IMR-90 (cell line): ENCODE data around the gene CSF1. TPM values are rescaled to one million over a fixed set of nuclear protein-coding genes. Genes with fewer than 3 reads are reported as not detected.

Experiments
- ATAC-seq: fragments of 200-7000 bp; cut with Tn5 transposase; 2 replicates; pipeline ENCODE4 v1.9.1; 2020; ENCODE audit warnings: low read depth, mild to moderate bottlenecking, moderate library complexity
- BruUV-seq: library from RNA; stranded (reverse); fragments of 400-500 nt; replicated peaks from 2 replicates; lab custom pipeline; 2021; lab: Mats Ljungman, UMichigan
- CTCF ChIA-PET: fragments of 300-600 bp; formaldehyde crosslinking; extraction: SDS; loops from one replicate; lab custom pipeline; 2021; ENCODE audit warnings: antibody characterized with exemption; lab: Yijun Ruan, JAX
- POLR2A ChIA-PET: fragments of 300-600 bp; sonication (Branson Sonifier 250); formaldehyde crosslinking; loops from one replicate; lab custom pipeline; 2022; ENCODE audit warnings: antibody characterized with exemption; ENCODE audit not compliant: unreplicated experiment; lab: Charles Lee
- DNase-seq: peaks from one replicate; pipeline ENCODE4 v3.0.0; 2013
- H2AFZ ChIP-seq: replicated peaks from 2 replicates; pipeline ENCODE3; 2013; ENCODE audit warnings: low read length, mild to moderate bottlenecking; ENCODE audit not compliant: poor library complexity
- H2AK5ac ChIP-seq: 2 replicates; pipeline ENCODE4 v1.6.1; 2013; ENCODE audit warnings: low read depth, low read length, inconsistent platforms
- H2AK9ac ChIP-seq: replicated peaks from 2 replicates; pipeline ENCODE3; 2013; ENCODE audit warnings: mild to moderate bottlenecking, low read depth, low read length, moderate library complexity; ENCODE audit not compliant: poor library complexity
- H2BK120ac ChIP-seq: 2 replicates; pipeline ENCODE4 v1.6.1; 2013; ENCODE audit warnings: low read depth, low read length, inconsistent platforms
- H2BK15ac ChIP-seq: 3 replicates; pipeline ENCODE4 v1.6.1; 2013; ENCODE audit warnings: low read depth, low read length, inconsistent platforms
- H2BK20ac ChIP-seq: 2 replicates; pipeline ENCODE4 v1.6.1; 2013; ENCODE audit warnings: low read depth, mild to moderate bottlenecking, inconsistent platforms, low read length, moderate library complexity
- H2BK5ac ChIP-seq: 2 replicates; pipeline ENCODE4 v1.6.1; 2013; ENCODE audit warnings: mild to moderate bottlenecking, low read depth, low read length, inconsistent platforms; ENCODE audit not compliant: poor library complexity, severe bottlenecking
- H3K14ac ChIP-seq: replicated peaks from 2 replicates; pipeline ENCODE4 v1.6.1; 2013; ENCODE audit warnings: low read depth, low read length, inconsistent platforms
- H3K18ac ChIP-seq: 2 replicates; pipeline ENCODE4 v1.6.1; 2013; ENCODE audit warnings: low read depth, low read length, control low read depth
- H3K23ac ChIP-seq: 2 replicates; pipeline ENCODE4 v1.6.1; 2013; ENCODE audit warnings: low read depth, low read length, inconsistent platforms
- H3K27ac ChIP-seq: 2 replicates; pipeline ENCODE4 v1.5.1; 2013; ENCODE audit warnings: mild to moderate bottlenecking, control low read depth, low read length; ENCODE audit not compliant: insufficient read depth
- H3K27me3 ChIP-seq: 2 replicates; pipeline ENCODE4 v1.6.1; 2013; ENCODE audit warnings: low read length; ENCODE audit not compliant: control insufficient read depth, insufficient read depth
- H3K36me3 ChIP-seq: 2 replicates; pipeline ENCODE4 v1.6.1; 2013; ENCODE audit warnings: low read length, mixed read lengths; ENCODE audit not compliant: control insufficient read depth, insufficient read depth
- H3K4ac ChIP-seq: 2 replicates; pipeline ENCODE4 v1.6.1; 2013; ENCODE audit warnings: low read depth, low read length, inconsistent platforms
- H3K4me1 ChIP-seq: 2 replicates; pipeline ENCODE4 v1.6.1; 2013; ENCODE audit warnings: low read length, mixed read lengths; ENCODE audit not compliant: control insufficient read depth, insufficient read depth
- H3K4me2 ChIP-seq: 2 replicates; pipeline ENCODE4 v1.6.1; 2013; ENCODE audit warnings: low read depth, mild to moderate bottlenecking, control low read depth, low read length, moderate library complexity
- H3K4me3 ChIP-seq: 2 replicates; pipeline ENCODE4 v1.5.1; 2013; ENCODE audit warnings: low read depth, mild to moderate bottlenecking, control low read depth, low read length, moderate library complexity; ENCODE audit not compliant: insufficient read depth
- H3K56ac ChIP-seq: 2 replicates; pipeline ENCODE4 v1.6.1; 2013; ENCODE audit warnings: low read length, inconsistent platforms; ENCODE audit not compliant: insufficient read depth; ENCODE audit errors: extremely low read depth
- H3K79me1 ChIP-seq, 2 experiments: 2 replicates each; pipeline ENCODE4 v1.6.1; 2013; ENCODE audit warnings: low read length in 2 of 2, inconsistent platforms in 1 of 2, low read depth in 1 of 2
- H3K9ac ChIP-seq: 2 replicates; pipeline ENCODE4 v1.6.1; 2013; ENCODE audit warnings: low read depth, low read length, control low read depth
- H3K9me1 ChIP-seq: 2 replicates; pipeline ENCODE4 v1.6.1; 2013; ENCODE audit warnings: low read length, inconsistent platforms; ENCODE audit not compliant: insufficient read depth
- H3K9me3 ChIP-seq: 2 replicates; pipeline ENCODE4 v1.6.1; 2013; ENCODE audit warnings: low read length; ENCODE audit not compliant: control insufficient read depth, insufficient read depth
- H4K20me1 ChIP-seq: 2 replicates; pipeline ENCODE4 v1.6.1; 2013; ENCODE audit warnings: low read length, inconsistent platforms; ENCODE audit not compliant: insufficient read depth
- H4K5ac ChIP-seq: 2 replicates; pipeline ENCODE4 v1.6.1; 2013; ENCODE audit warnings: mild to moderate bottlenecking, low read depth, low read length, control low read depth
- H4K8ac ChIP-seq, 2 experiments: 2 replicates each; pipeline ENCODE4 v1.6.1; 2013; ENCODE audit warnings: low read depth in 2 of 2, low read length in 2 of 2, control low read depth in 1 of 2, inconsistent platforms in 1 of 2
- H4K91ac ChIP-seq: 2 replicates; pipeline ENCODE4 v1.6.1; 2013; ENCODE audit warnings: low read depth, low read length, inconsistent platforms; ENCODE audit not compliant: insufficient read depth
- BHLHE40 ChIP-seq: fragments of 150-350 bp; IDR thresholded peaks from 2 replicates; pipeline ENCODE4 v1.6.1; 2016; ENCODE audit warnings: mild to moderate bottlenecking, low read depth, low read length
- CEBPB ChIP-seq: IDR thresholded peaks from 2 replicates; pipeline ENCODE4 v1.6.1; 2012; ENCODE audit warnings: low read depth, low read length, improper control_type of control experiment
- CHD1 ChIP-seq: IDR thresholded peaks from 2 replicates; pipeline ENCODE4 v1.6.1; 2012; ENCODE audit warnings: low read depth, low read length, improper control_type of control experiment
- MAFK ChIP-seq: IDR thresholded peaks from 2 replicates; pipeline ENCODE4 v1.6.1; 2012; ENCODE audit warnings: low read depth, low read length, improper control_type of control experiment
- MAZ ChIP-seq: IDR thresholded peaks from 2 replicates; pipeline ENCODE4 v1.6.1; 2012; ENCODE audit warnings: low read depth, mild to moderate bottlenecking, low read length, improper control_type of control experiment, moderate library complexity, borderline replicate concordance
- MXI1 ChIP-seq: IDR thresholded peaks from 2 replicates; pipeline ENCODE4 v1.6.1; 2012; ENCODE audit warnings: low read depth, mild to moderate bottlenecking, low read length, moderate library complexity, borderline replicate concordance
- NFE2L2 ChIP-seq: fragments of 150-350 bp; IDR thresholded peaks from 2 replicates; pipeline ENCODE4 v1.6.1; 2016; ENCODE audit warnings: low read depth, mild to moderate bottlenecking, low read length
- POLR2A ChIP-seq: IDR thresholded peaks from 2 replicates; pipeline ENCODE4 v1.6.1; 2012; ENCODE audit warnings: mild to moderate bottlenecking, low read depth, low read length
- RAD21 ChIP-seq: IDR thresholded peaks from 2 replicates; pipeline ENCODE4 v1.6.1; 2012; ENCODE audit warnings: low read length, improper control_type of control experiment
- RFX5 ChIP-seq: IDR thresholded peaks from 2 replicates; pipeline ENCODE4 v1.8.0; 2012; ENCODE audit warnings: low read depth, mild to moderate bottlenecking, low read length, moderate library complexity
- WGBS, 2 experiments: methylation state at CpG; one replicate each; pipeline versions ENCODE4 v1.1.5 to v1.1.7; 2013; ENCODE audit warnings: missing lambda C conversion rate in 2 of 2; ENCODE audit not compliant: insufficient read length in 1 of 2; ENCODE audit errors: extremely low coverage in 2 of 2; 5-methylcytosine and 5-hydroxymethylcytosine counted together
- dilution Hi-C: fragments of 300-500 bp; cut with HindIII; formaldehyde crosslinking; loops from one replicate; pipeline ENCODE4 v1.14.3; 2018; ENCODE audit warnings: low sequenced_read_pairs; ENCODE audit not compliant: unreplicated experiment
- in situ Hi-C: fragments of 300-500 bp; cut with MboI; formaldehyde crosslinking; loops from 3 replicates; pipeline ENCODE4 v1.14.3; 2019; ENCODE audit warnings: low sequenced_read_pairs, inconsistent platforms, mixed read lengths
- intact Hi-C: fragments of 100-400 bp; cut with micrococcal nuclease; formaldehyde crosslinking; loops from 2 replicates; pipeline ENCODE4 v1.10.0; 2022
- polyA plus RNA-seq, 3 experiments: library from polyadenylated mRNA; depleted of rRNA; stranded (reverse); fragments of >200 nt; gene quantifications; 2 replicates each; pipeline ENCODE4 v1.2.3, GENCODE V29; 2012; ENCODE audit warnings: low replicate concordance in 1 of 3
- total RNA-seq: library from RNA; depleted of rRNA; stranded (reverse); fragments of >200 nt; gene quantifications from 2 replicates; pipeline ENCODE4 v1.2.3, GENCODE V29; 2012
- TF ChIP-seq, protein P1 (sequence below): conservative IDR thresholded peaks from 2 replicates; pipeline ENCODE4 v1.5.1; 2012; ENCODE audit warnings: mild to moderate bottlenecking, low read depth, low read length, improper control_type of control experiment

CSF1 gene
- total and polyA plus RNA-seq, 2 of the 4 experiments (the other 2 are of a cell fraction), result 14.3 to 22.0 TPM

GRCh38 chr1:109909561-109909960 lies 1.1 kb upstream of the CSF1 start:
- ChIA-PET POLR2A (no interaction called here), CTCF (no interaction called here)
- H2BK20ac ChIP-seq, result no peak overlapping the region; the same call in 1 of the 2 replicates
- intact Hi-C loops, result no loop called here
- H3K23ac ChIP-seq, result peak overlapping the region; percentile 86
- H2AFZ ChIP-seq, result no peak overlapping the region
- H3K36me3 ChIP-seq, result peaks cover 6% of the 10 kb centered on the region; the same call in 1 of the 2 replicates
- TF ChIP-seq, protein P1, sequence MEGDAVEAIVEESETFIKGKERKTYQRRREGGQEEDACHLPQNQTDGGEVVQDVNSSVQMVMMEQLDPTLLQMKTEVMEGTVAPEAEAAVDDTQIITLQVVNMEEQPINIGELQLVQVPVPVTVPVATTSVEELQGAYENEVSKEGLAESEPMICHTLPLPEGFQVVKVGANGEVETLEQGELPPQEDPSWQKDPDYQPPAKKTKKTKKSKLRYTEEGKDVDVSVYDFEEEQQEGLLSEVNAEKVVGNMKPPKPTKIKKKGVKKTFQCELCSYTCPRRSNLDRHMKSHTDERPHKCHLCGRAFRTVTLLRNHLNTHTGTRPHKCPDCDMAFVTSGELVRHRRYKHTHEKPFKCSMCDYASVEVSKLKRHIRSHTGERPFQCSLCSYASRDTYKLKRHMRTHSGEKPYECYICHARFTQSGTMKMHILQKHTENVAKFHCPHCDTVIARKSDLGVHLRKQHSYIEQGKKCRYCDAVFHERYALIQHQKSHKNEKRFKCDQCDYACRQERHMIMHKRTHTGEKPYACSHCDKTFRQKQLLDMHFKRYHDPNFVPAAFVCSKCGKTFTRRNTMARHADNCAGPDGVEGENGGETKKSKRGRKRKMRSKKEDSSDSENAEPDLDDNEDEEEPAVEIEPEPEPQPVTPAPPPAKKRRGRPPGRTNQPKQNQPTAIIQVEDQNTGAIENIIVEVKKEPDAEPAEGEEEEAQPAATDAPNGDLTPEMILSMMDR, result no peak
- TF ChIP-seq MAZ, result no peak
- no peak for TF ChIP-seq BHLHE40
- TF ChIP-seq MXI1, result no peak
- TF ChIP-seq RFX5, result no peak
- no peak for TF ChIP-seq RAD21
- TF ChIP-seq CHD1, result no peak
- TF ChIP-seq CEBPB, result no peak
- TF ChIP-seq MAFK, result no peak
- no peak for TF ChIP-seq POLR2A
- TF ChIP-seq NFE2L2, result no peak
- H3K27me3 ChIP-seq, result no peaks in the 10 kb centered on the region; the same call in 1 of the 2 replicates
- H3K4me3 ChIP-seq, result no peak overlapping the region
- no peak overlapping the region for H2BK5ac ChIP-seq
- H3K18ac ChIP-seq, result no peak overlapping the region
- no peak overlapping the region for H3K27ac ChIP-seq
- peaks cover 22% of the 10 kb centered on the region for H3K4me1 ChIP-seq
- H2BK15ac ChIP-seq, result peak overlapping the region; percentile 88; the same call in 2 of the 3 replicates
- no peak overlapping the region for H3K56ac ChIP-seq
- no TSS peak for BruUV-seq
- peaks cover 29% of the 10 kb centered on the region for H4K20me1 ChIP-seq
- dilution Hi-C loops, result no loop called here
- ATAC-seq, result no peak
- H3K9me3 ChIP-seq, result no peaks in the 10 kb centered on the region
- in situ Hi-C loops, result loop anchor here (25.0 kb wide), 1 partner anchor 122 kb away; no protein-coding TSS in a partner anchor
- peaks cover 11 to 43% of the 10 kb centered on the region in 2 experiments; a peak in 2 of 4 replicates for H3K79me1 ChIP-seq
- H4K8ac ChIP-seq, result no peak overlapping the region
- H3K9me1 ChIP-seq, result peaks cover 25% of the 10 kb centered on the region
- peak overlapping the region; percentile 62 for H2AK9ac ChIP-seq
- H3K4ac ChIP-seq, result peak overlapping the region; percentile 47; the same call in 1 of the 2 replicates
- peak overlapping the region; percentile 49; the same call in 1 of the 2 replicates for H2BK120ac ChIP-seq
- no peak overlapping the region for H2AK5ac ChIP-seq
- no peak for DNase-seq
- no peak overlapping the region for H3K4me2 ChIP-seq
- no CpG with 5 or more reads among the region's 3 CpGs for WGBS, 2 experiments
- no peak overlapping the region for H3K9ac ChIP-seq
- H4K91ac ChIP-seq, result no peak overlapping the region
- H4K5ac ChIP-seq, result no peak overlapping the region
- peak overlapping the region; percentile 25; the same call in 1 of the 2 replicates for H3K14ac ChIP-seq
